GM04503 (cell line): ENCODE results near the gene PEX5L.
"Not testable (repeated sequence)": the region's sequence is repeated elsewhere in the genome, so short reads cannot be mapped to it uniquely, and the experiment has no call there.

Experiments used
- DNase-seq: peaks from one replicate; pipeline ENCODE4 v3.0.0-alpha.2; 2012; ENCODE audit warnings: low read depth

The PEX5L gene

DNA sequence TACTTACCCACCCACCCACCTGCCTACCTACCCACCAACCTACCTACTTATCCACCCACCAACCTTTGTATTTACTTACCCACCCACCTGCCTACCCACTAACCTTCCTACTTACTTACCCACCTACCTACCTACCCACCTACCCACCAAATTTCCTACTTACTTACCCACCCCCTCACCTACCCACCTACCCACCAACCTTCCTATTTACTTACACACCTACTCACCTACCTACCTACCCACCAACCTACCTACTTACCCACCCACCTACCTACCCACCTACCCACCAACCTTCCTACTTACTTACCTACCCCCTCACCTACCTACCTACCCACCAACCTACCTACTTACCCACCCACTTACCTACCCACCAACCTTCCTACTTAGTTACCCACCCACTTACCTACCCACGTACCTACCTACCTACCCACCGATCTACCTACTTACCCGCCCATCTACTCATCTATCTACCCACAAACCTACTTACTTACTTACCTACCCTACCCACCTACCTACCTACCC, 204.3 kb downstream of the PEX5L start:
- DNase-seq = no peak

DNA sequence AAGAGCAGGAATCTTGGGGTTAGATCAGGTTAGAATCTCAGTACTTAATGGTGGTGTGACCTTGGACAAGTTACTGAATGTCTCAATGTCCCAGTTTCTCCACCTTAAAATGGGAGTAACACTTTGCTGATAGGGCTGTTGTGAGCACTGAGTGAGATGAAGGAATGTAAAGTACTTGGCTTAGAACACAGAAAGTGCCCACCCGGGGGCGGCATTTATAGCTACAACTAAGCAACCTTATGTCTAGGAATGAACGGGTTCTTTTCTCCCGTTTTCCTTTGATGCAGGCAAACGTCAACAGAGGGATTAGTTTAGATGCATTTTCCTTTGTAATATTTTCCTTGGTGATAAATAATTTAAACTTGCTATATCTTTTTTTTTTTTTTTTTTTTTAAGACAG, 207.3 kb downstream of the PEX5L start:
- DNase-seq = no peak

DNA sequence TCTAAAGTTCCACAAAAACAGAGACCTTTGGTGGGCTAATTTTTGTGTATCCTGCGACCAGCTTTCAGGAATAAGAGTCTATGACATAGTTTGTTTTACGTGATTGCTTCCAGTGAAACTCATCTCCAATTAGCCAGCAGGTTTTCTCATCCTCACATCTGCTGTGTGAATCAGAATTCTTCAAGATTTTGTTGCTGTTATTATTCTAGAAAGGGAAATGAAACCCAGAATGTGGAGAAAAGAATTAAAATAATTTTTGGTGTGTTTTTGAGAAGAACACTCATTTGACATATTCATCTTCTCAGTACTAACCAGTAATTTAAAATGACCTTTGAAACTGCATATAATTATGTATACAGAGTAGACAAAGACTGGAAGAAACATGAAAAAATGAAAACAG, 208.0 kb downstream of the PEX5L start:
- no peak for DNase-seq

DNA sequence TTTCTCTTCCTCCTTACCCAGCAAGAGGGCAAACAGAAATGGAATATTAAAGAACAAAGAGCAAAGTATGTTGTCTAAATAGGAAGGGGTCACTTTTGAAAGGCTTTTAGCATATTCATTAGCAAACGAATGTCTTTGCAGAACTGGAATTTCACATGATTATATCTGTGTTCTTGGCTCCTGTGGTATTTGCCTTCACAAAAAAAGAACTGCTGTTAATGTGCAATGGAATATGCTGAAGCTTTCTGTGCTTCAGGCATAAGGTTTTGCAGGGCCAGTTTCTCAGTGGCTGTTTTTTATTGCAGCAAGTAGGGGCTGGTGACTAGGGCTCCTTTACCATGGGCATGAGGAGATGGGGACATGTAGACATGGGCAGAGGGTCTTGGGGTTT, 210.5 kb downstream of the PEX5L start:
- DNase-seq = no peak

DNA sequence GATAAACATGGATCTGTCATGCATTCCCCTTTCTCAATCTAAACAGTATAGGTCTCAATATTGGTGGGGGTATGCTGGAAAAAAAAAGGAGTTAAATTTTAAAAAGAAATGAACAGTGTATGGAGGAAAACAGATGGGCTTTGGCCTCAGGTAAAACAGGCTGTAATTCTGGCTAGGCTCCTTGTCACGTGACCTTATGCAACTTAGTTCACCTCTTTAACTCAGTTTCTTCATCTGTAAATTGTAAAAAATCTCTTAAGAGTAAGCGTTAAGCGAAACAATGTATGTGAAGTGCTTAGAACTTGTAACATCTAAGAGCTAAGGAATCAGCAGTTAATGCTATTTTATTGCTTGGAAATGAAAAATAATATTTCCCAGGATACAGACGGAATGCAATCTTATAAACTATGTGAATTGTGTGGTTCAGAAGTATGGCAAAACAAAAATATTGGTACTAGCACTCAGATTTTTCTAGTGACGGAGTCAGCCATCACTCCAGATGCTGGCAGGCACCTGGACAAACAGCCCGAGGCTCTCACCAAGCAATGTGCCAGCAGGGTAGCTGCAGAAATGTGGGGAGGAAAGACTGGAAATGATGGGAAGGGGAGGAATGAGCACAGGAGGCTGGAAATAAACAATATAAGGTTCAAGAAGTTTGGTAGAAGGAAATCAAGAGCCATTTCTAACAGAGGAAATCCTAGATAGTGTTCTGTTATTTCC, 211.1 kb downstream of the PEX5L start:
- no peak for DNase-seq

DNA sequence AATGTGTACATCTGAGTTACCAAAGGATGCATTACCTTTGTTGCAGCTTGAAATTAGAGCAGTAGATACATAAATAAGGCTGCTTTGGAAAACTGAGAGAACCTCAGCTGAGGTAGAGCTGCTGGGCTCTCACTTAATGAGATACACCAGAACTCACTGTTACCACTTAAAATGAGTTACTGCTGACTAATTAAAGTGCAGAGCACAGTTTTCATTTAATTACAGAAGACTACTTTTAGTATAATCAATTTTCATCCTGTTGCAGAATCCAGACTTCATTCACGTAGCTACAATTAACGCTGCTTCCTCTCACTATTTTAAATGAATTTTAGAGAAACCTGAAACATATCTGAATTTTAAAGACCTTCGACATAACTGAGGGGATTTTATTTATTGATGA, 214.4 kb downstream of the PEX5L start:
- DNase-seq = no peak

DNA sequence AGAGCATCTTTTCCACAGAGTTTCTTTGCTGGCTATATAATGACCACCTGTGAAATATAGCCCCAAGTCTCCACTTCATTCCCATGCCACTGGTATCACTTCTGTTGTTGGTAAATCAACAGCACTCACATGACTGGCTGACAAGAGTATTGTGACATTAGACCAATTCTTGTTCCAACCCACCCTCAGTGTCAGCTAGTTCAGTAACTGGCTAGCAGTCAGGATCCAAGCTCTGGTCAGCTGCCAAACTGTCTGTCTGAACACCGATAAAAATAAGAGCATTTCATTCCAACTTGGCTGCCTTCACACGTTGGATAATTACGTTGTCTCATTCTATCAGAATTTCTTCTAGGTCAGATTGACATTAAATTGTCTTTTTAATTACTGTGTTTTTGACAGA, 217.4 kb downstream of the PEX5L start:
- no peak for DNase-seq

DNA sequence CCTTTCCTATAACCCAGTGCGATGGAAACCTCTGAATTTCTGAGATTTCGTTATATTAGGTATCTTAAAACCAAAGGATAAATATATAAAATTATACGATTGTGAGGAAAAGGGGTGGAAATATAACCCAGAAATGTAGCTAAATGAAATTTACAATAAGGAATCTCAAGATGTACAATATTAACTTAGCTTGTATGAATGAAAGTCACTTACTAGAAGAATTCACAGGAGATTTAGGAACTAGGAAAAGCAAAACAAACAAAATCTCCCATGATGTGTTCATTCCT, 224.7 kb downstream of the PEX5L start:
- DNase-seq = no peak

DNA sequence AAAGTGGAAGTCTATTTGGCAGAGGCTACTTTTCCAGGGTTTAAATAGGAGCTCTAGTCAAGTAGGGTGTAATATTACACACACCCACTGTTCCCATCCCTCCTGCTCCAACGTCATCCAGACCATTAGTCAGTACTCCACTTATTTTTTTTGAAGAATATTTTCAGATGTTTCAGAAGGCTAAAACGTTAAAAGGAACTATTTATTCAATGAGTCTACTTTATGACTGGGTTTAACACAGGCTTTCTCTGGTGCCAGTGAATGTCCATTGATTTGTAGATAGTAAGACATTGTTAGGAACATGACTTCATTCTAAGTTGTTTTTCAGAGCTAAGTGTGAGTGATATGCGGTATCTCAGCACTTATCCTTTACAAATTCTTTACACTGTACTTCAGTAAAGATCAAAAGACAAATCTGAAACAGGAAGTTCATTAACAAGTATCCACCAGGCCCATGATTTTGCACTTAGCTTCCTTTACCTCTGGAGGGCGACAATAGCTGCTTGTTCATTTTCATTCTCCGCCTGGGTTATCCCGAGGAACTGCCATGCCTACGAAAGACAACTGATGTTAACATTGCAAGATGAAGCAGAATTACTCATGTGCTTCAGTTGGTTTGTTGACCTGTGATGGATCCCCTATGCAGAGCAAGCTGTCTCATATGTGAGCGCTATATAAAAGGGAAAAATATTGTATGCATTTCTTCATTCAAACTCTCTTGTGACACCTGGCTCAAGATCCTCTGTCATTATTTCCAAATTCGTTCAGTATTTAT, 225.2 kb downstream of the PEX5L start:
- DNase-seq = peak; percentile 34

DNA sequence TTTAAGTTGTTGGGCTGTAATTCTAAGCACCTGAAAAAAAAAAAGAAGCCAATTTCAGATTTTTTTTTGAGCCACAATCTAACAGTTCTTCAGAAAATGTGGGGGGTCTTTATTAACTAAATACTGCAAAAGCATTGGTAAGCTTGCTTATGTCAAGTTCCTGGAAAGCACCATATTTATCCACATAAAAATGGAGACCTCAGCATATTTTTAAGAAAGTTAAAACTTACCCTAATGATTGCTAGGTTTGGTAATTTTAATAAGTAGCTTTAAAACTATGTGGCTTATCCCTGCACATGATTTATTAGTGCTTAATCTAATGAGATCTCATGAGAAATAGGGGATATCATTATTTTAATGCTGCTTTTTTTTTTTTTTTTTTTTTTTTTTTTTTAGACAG, 227.1 kb downstream of the PEX5L start:
- no peak for DNase-seq

DNA sequence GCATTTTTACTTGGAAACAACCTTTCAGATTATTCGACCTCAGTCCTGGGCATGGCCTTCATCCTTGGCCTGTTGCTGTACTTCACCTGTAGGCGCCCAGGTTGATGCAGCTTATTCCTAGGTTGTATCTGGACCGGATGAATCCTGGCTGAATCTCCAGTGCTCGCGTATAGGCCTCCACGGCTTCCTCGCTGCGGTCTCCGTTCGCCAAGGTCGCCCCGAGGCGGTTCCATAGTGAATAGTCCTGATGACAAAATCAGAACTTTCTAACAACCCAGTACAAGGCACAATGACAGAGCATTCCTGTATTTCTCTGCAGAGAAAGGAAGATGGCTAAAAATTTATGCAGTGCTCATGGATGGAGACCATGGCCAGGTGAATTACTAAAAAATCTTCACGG, 229.1 kb downstream of the PEX5L start:
- no peak for DNase-seq

DNA sequence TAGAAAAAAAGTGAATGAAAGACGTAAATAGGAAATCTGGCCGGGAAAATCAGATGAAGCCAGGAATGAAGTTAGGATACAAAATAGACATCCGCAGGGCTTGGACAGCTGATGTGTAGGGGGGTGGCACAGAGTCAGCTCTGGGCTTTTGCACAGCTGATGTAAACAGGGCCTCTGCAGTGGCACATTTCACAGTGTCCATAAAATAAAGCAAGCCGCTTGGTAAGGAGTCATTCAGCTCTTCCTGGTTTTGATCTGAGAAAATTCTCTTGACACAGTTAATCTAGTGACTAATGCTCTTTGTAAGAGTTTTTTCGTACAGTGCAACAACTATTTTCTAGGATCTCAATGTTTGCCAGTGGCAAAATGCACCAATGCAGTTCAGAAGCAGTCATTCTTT, 230.6 kb downstream of the PEX5L start:
- DNase-seq = peak; percentile 3

DNA sequence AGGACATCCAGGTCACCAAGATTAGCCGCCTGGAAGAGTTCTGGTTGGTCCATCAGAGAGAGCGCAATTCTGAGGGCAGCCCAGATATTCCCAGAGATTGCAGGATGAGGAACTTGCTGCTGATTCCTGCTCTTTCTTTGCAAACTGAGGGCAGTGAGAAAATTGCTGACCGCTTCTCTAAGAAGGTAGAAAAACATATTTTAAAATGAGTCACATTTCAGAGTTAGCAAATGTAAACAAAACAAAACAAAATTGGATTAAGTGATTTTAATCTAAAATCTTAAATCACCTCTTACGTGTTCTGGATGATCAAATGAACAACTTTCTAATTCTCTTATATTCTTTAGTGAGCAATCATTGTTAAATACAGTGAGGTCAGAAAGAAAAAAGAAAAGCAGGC, 234.9 kb downstream of the PEX5L start:
- DNase-seq = no peak

DNA sequence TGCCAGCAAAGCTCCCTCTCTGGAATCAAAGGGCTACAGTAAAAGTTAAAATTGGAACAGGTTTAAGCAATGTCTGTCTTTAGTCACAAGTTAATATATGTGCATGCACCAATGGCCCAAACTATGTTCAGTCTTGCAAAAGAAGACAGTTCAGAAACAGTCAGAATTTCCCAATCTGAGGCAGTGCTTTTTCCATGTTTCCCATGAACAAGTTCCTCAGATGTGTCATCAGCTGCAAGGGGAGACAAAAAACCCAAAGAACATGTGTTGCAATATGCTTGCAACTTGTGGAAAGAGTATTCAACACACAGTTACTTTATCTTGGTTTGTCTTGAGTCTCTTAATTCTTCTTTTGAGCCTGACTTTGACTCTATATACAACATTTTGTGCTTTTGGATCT, 235.5 kb downstream of the PEX5L start:
- peak; percentile 79 for DNase-seq

DNA sequence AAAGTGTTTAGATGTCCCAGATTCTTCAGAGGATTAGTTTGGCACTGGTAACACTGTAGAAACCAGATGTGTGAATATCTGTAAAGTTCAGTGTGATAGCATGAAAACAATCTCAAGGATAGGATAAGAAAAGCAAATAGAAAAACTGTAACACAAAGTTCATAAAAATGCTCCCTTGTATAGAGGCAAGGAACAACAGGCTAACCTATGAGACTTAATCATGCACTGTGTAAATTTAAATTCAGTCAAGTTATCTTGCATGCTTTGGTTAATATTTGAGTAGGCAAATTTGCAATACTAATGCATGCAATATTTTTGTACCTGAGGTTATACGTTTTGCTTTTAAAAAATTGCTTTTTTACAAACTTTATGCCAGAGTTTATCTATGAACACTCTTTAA, 239.5 kb downstream of the PEX5L start:
- DNase-seq = no peak

DNA sequence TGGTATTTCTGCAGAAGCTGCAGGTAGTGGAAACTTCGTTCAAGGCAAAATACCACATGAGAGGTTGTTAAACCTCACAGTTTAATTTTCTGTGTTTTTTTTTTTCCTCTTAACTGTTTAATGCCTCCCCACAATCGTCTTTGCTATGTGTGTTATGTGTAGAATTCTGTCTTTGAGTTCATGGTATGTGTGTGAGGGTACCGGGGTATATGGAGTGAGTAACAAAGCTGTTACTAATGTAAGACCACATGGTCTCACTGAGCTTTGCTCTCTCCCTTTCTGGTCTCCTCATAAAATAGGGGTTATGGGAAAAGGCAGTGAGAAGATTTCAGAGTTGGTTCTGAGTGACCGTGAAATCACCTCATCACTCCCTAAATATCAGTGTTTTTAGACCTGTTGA, 240.3 kb downstream of the PEX5L start:
- no peak for DNase-seq

DNA sequence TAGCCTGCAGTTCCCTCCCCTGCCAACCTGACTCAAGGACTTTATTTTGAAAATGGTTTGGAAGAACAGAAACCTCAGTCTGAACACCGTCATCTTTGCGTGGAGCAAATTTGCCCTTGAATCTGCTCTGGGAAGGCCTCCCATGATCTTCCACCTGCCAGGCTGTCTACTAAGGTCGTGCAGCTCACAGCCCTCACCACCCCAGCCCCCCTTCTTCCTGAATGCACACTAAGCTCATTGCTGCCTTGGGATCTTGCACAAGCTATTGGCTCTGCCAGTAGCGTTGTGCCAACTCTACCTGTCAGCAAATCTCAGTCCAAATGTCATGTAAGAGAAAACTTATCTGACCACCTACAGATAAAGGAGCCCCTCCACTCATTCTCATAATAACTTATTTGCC, 242.4 kb downstream of the PEX5L start:
- no peak for DNase-seq

DNA sequence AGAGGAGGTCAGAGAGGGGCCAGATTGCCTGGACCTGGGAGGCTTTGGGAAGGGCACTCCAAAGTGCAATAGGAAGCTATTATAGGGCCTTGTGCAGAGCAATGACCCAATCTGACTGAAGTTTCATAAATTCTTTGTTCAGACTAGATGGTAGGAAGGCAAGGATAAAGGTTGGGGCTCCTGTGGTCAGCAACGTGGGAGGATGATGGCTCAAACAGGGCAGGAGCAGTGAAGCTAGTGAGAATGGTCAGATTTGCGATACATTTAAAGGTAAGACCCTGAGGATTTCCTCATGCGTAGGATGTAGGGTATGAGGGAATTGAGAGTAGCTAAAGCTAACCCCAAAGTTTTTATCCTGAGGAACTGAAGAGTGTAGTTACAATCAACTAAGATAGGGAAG, 244.9 kb downstream of the PEX5L start:
- DNase-seq = no peak

DNA sequence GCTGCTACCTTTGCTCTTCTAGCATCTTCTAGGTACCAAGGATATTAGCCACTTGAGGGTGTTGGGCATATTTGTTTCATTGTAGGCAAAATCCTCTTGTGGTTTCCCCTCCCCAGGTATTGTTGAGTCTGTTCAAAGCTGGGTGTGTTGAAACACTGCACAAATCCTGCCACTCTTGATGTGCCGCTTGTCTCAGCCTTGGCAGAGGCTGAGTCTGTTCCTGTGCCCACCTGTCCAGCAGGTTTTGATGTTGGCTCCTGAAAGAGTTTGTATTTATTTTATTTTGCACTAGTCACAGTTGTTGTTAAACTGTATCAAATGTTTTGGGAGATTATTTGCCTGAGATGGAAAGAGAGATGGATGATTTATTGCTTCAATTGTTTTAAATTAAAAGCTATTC, 247.7 kb downstream of the PEX5L start:
- no peak for DNase-seq

DNA sequence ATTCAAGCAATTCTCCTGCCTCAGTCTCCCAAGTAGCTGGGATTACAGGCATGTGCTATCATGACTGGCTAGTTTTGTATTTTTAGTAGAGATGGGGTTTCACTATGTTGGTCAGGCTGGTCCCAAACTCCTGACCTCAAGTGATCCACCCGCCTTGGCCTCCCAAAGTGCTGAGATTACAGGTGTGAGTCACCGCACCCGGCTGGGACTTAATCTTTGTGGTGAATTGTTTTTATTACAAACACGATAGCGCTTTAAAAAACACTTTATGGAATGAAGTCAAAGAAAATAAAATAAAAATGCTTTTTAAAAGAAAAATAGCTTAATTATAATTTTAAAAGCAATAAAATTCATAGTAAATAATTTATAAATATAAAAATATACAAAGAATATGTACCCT, 253.9 kb downstream of the PEX5L start:
- not testable (repeated sequence) for DNase-seq

DNA sequence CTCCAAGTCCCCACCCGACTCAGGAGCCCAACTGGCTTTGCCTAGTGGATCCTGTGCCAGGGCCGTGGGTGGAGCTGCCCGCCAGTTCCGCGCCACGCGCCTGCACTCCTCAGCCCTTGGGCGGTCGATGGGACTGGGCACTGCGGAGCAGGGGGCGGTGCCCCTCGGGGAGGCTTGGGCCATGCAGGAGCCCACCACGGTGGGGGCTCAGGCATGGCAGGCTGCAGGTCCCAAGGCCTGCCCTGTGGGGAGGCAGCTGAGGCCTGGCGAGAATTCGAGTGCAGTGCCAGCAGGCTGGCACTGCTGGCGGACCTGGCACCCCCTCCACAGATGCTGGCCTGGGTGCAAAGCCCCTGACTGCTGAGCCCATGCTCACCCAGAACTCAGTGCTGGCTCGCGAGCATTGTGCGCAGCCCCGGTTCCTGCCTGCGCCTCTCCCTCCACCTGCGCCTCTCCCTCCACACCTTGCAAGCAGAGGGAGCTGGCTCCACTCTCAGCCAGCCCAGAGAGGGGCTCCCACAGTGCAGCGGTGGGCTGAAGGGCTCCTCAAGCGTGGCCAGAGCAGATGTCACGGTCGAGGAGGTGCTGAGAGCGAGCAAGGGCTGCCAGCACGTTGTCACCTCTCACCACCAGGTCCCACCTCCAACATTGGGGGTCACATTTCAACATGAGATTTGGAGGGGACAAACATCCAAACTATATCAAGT, 261.2 kb downstream of the PEX5L start:
- DNase-seq = no peak

DNA sequence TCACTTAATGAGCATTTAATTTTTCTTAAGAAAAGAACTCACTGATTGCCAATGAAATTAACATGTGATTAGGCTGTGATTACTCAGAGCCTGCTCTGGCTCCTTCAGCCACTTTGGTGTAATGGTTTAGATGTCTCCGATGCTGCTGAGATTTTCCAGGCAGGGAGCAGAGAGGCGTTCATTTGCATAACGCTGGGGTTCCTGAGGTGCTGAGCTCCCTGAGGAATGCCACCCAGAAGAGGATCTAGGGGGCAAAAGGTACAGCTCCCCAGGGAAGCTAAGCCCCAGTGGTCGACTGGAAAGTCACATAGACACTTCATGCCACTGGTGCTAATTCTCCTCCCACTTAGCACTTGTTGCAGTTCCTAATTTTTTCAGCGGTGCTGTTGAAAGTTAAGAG, 264.4 kb downstream of the PEX5L start:
- no peak for DNase-seq

DNA sequence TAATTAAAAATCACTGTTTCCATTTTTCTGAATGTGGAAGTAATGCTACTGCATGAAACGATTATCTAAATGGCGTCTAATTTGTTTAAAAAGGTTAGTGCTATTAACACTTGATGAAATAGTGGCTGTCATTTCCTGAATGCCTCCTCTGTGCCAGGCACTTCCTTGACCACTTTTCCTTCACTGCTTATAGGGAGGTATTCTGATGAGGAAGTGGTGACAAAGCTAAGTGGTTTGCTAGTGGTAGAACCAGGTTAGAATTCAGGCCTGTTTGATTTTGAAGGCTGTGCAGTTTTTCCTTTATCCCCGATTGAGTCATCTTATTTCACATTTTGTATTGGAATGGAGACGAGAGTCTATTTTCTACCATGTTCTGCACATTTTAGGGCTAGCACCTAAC, 264.9 kb downstream of the PEX5L start:
- no peak for DNase-seq
